Measurements from ENCODE around the gene WDR17.

WDR17 gene

DNA sequence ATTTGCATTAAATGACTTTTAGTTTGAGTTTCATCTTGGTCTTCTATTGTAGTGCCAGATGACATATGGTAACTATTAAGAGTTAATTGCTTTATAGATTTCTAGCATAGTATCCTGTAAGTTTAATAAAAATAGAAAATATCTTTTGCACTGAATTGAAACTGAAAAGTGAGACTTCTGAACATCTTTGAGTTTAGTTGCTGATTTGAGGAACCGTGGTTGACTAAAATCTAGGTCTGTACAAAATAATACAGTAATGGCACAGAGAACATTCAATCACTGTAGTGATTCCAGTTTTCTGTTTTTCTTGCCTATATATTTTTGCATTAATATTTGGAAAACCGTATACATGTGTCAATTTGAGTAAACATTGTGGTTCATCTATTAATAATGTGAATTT lies 69.0 kb downstream of the WDR17 start:
- no peak for DNase-seq
- H3K4ac ChIP-seq (ENCODE audit: low read depth in 1 of 2, low read length in 2 of 2), result no peak overlapping the region
- no peaks in the 10 kb centered on the region for H3K9me3 ChIP-seq (ENCODE audit: control insufficient read depth, low read length)
- H2AFZ ChIP-seq (ENCODE audit: low read depth, low read length), result no peak overlapping the region
- H3K4me3 ChIP-seq (ENCODE audit: insufficient read depth in 1 of 2, low read depth in 1 of 2, low read length in 2 of 2), result no peak overlapping the region
- H3K36me3 ChIP-seq (ENCODE audit: control insufficient read depth in 1 of 2, insufficient read depth in 2 of 2, low read depth in 1 of 2, low read length in 2 of 2), result no peaks in the 10 kb centered on the region
- no peak overlapping the region for H2AK5ac ChIP-seq (ENCODE audit: low read length, severe bottlenecking)
- H2BK5ac ChIP-seq (ENCODE audit: low read depth, low read length, poor library complexity, severe bottlenecking), result no peak overlapping the region
- H2BK120ac ChIP-seq (ENCODE audit: low read depth, low read length), result no peak overlapping the region
- H4K8ac ChIP-seq (ENCODE audit: low read length), result no peak overlapping the region
- H3K27me3 ChIP-seq (ENCODE audit: control insufficient read depth in 1 of 2, insufficient read depth in 1 of 2, low read length in 2 of 2), result no peaks in the 10 kb centered on the region
- no peak overlapping the region for H3K4me2 ChIP-seq (ENCODE audit: low read length, poor library complexity, severe bottlenecking)
- no peaks in the 10 kb centered on the region for H3K4me1 ChIP-seq (ENCODE audit: control insufficient read depth, insufficient read depth, low read depth, low read length)
- no peak overlapping the region for H3K23ac ChIP-seq (ENCODE audit: low read length in 2 of 2)
- no CpG with 5 or more reads among the region's 2 CpGs for WGBS
- no peaks in the 10 kb centered on the region for H3K79me1 ChIP-seq (replicated peaks; ENCODE audit: low read length, poor library complexity, severe bottlenecking)
- no peak overlapping the region for H3K18ac ChIP-seq (ENCODE audit: low read depth in 1 of 2, low read length in 2 of 2)
- H2BK15ac ChIP-seq (ENCODE audit: low read depth, poor library complexity, severe bottlenecking), result no peak overlapping the region
- H2BK12ac ChIP-seq (ENCODE audit: low read length in 2 of 2), result no peak overlapping the region
- H4K91ac ChIP-seq (ENCODE audit: low read length), result no peak overlapping the region
- no peak overlapping the region for H3K14ac ChIP-seq (ENCODE audit: low read length in 2 of 2)
- H3K27ac ChIP-seq (ENCODE audit: low read length, poor library complexity, severe bottlenecking), result no peak overlapping the region
- no peak overlapping the region for H3K9ac ChIP-seq (ENCODE audit: low read length)

DNA sequence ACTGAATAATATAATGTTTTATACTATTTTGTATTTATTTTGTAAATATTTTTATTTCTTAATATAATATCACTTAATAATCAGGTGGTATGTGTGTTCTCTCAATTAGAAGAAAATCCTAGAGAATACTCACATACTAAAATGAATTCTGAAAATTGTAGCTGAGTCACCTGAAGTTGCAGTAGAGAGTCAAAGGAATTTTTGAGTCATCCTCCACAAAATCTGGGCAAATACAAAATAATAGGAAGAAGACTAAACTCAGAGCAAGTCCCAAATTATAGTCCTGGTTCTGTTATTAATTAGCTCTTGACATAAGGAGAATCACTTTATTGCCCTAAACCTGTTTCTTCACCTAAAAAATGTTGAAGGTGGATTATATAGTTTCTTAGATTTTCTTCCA lies 72.0 kb downstream of the WDR17 start:
- H3K4me2 ChIP-seq (ENCODE audit: low read length, poor library complexity, severe bottlenecking), result no peak overlapping the region
- no peak overlapping the region for H3K18ac ChIP-seq (ENCODE audit: low read depth in 1 of 2, low read length in 2 of 2)
- H3K9ac ChIP-seq (ENCODE audit: low read length), result no peak overlapping the region
- DNase-seq, result no peak
- H3K23ac ChIP-seq (ENCODE audit: low read length in 2 of 2), result no peak overlapping the region
- H2AFZ ChIP-seq (ENCODE audit: low read depth, low read length), result no peak overlapping the region
- H3K36me3 ChIP-seq (ENCODE audit: control insufficient read depth in 1 of 2, insufficient read depth in 2 of 2, low read depth in 1 of 2, low read length in 2 of 2), result no peaks in the 10 kb centered on the region
- no peak overlapping the region for H4K8ac ChIP-seq (ENCODE audit: low read length)
- no peaks in the 10 kb centered on the region for H3K9me3 ChIP-seq (ENCODE audit: control insufficient read depth, low read length)
- H2BK5ac ChIP-seq (ENCODE audit: low read depth, low read length, poor library complexity, severe bottlenecking), result no peak overlapping the region
- no peak overlapping the region for H2BK12ac ChIP-seq (ENCODE audit: low read length in 2 of 2)
- H3K27me3 ChIP-seq (ENCODE audit: control insufficient read depth in 1 of 2, insufficient read depth in 1 of 2, low read length in 2 of 2), result no peaks in the 10 kb centered on the region
- H3K4me1 ChIP-seq (ENCODE audit: control insufficient read depth, insufficient read depth, low read depth, low read length), result no peaks in the 10 kb centered on the region
- H2BK120ac ChIP-seq (ENCODE audit: low read depth, low read length), result no peak overlapping the region
- no peak overlapping the region for H4K91ac ChIP-seq (ENCODE audit: low read length)
- no peak overlapping the region for H2AK5ac ChIP-seq (ENCODE audit: low read length, severe bottlenecking)
- H3K79me1 ChIP-seq (replicated peaks; ENCODE audit: low read length, poor library complexity, severe bottlenecking), result no peaks in the 10 kb centered on the region
- no peak overlapping the region for H3K4me3 ChIP-seq (ENCODE audit: insufficient read depth in 1 of 2, low read depth in 1 of 2, low read length in 2 of 2)
- H3K27ac ChIP-seq (ENCODE audit: low read length, poor library complexity, severe bottlenecking), result no peak overlapping the region
- H3K4ac ChIP-seq (ENCODE audit: low read depth in 1 of 2, low read length in 2 of 2), result no peak overlapping the region
- H2BK15ac ChIP-seq (ENCODE audit: low read depth, poor library complexity, severe bottlenecking), result no peak overlapping the region
- H3K14ac ChIP-seq (ENCODE audit: low read length in 2 of 2), result no peak overlapping the region

DNA sequence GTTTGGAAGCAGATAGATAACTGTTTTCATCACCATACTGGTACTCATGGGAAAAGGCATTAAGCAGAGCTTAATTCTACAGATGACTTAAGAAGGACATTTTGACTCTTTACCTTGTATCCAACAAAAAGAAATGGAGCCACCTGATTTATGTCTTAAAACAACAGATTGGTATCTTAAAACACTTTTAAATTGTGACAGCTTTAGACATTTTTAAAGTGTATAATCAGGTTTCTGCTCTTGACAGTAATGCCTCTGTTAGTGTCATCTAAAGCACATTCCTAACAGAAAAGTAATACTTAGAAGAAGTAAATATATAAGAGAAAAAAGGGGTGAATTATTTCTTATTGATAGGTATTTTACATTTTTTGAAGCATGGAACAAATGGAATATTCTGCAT lies 73.9 kb downstream of the WDR17 start:
- no peak overlapping the region for H3K4me2 ChIP-seq (ENCODE audit: low read length, poor library complexity, severe bottlenecking)
- H2BK120ac ChIP-seq (ENCODE audit: low read depth, low read length), result no peak overlapping the region
- no peaks in the 10 kb centered on the region for H3K27me3 ChIP-seq (ENCODE audit: control insufficient read depth in 1 of 2, insufficient read depth in 1 of 2, low read length in 2 of 2)
- no peak overlapping the region for H4K8ac ChIP-seq (ENCODE audit: low read length)
- no peak for DNase-seq
- no peak overlapping the region for H3K18ac ChIP-seq (ENCODE audit: low read depth in 1 of 2, low read length in 2 of 2)
- H3K36me3 ChIP-seq (ENCODE audit: control insufficient read depth in 1 of 2, insufficient read depth in 2 of 2, low read depth in 1 of 2, low read length in 2 of 2), result no peaks in the 10 kb centered on the region
- no peaks in the 10 kb centered on the region for H3K9me3 ChIP-seq (ENCODE audit: control insufficient read depth, low read length)
- no peak overlapping the region for H2BK12ac ChIP-seq (ENCODE audit: low read length in 2 of 2)
- H3K27ac ChIP-seq (ENCODE audit: low read length, poor library complexity, severe bottlenecking), result no peak overlapping the region
- H2BK5ac ChIP-seq (ENCODE audit: low read depth, low read length, poor library complexity, severe bottlenecking), result no peak overlapping the region
- H3K4me1 ChIP-seq (ENCODE audit: control insufficient read depth, insufficient read depth, low read depth, low read length), result no peaks in the 10 kb centered on the region
- no peak overlapping the region for H3K23ac ChIP-seq (ENCODE audit: low read length in 2 of 2)
- no peak overlapping the region for H3K4me3 ChIP-seq (ENCODE audit: insufficient read depth in 1 of 2, low read depth in 1 of 2, low read length in 2 of 2)
- H2AFZ ChIP-seq (ENCODE audit: low read depth, low read length), result no peak overlapping the region
- no peak overlapping the region for H2BK15ac ChIP-seq (ENCODE audit: low read depth, poor library complexity, severe bottlenecking)
- no peaks in the 10 kb centered on the region for H3K79me1 ChIP-seq (replicated peaks; ENCODE audit: low read length, poor library complexity, severe bottlenecking)
- no peak overlapping the region for H4K91ac ChIP-seq (ENCODE audit: low read length)
- no peak overlapping the region for H3K14ac ChIP-seq (ENCODE audit: low read length in 2 of 2)
- H3K4ac ChIP-seq (ENCODE audit: low read depth in 1 of 2, low read length in 2 of 2), result no peak overlapping the region
- no peak overlapping the region for H2AK5ac ChIP-seq (ENCODE audit: low read length, severe bottlenecking)
- no peak overlapping the region for H3K9ac ChIP-seq (ENCODE audit: low read length)

DNA sequence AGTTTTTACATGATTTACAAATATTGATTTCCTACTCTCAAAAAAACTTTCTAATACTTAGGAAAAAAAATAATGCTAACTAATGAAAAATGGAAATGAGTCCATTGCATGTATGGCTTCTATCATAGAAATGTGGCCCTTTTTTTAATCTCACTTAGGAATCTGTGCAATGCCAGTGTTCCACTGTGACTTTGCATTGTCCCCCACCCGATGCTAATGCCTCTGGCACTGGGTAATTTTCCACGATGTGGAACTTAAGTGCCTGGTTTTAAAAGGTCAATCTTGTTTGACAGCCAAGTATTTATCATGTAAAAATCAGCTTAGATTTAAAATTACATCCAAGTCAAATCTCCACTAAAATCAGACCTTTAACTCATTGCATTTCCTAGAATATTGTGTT lies 76.6 kb downstream of the WDR17 start:
- no peak overlapping the region for H3K4me2 ChIP-seq (ENCODE audit: low read length, poor library complexity, severe bottlenecking)
- WGBS, result 90% methylated on average over 2 of the region's 2 CpGs

More for the DNA sequence above, 76.6 kb downstream of the WDR17 start:
- Histone ChIP-seq H3K9ac (ENCODE audit: low read length) (no peak overlapping the region), H2BK15ac (ENCODE audit: low read depth, poor library complexity, severe bottlenecking) (no peak overlapping the region), H3K27ac (ENCODE audit: low read length, poor library complexity, severe bottlenecking) (no peak overlapping the region), H3K9me3 (ENCODE audit: control insufficient read depth, low read length) (no peaks in the 10 kb centered on the region), H3K14ac (ENCODE audit: low read length in 2 of 2) (no peak overlapping the region), H4K91ac (ENCODE audit: low read length) (no peak overlapping the region), H3K4me1 (ENCODE audit: control insufficient read depth, insufficient read depth, low read depth, low read length) (no peaks in the 10 kb centered on the region), H2BK5ac (ENCODE audit: low read depth, low read length, poor library complexity, severe bottlenecking) (no peak overlapping the region), H3K36me3 (ENCODE audit: control insufficient read depth in 1 of 2, insufficient read depth in 2 of 2, low read depth in 1 of 2, low read length in 2 of 2) (no peaks in the 10 kb centered on the region), H3K4ac (ENCODE audit: low read depth in 1 of 2, low read length in 2 of 2) (no peak overlapping the region), H2AFZ (ENCODE audit: low read depth, low read length) (no peak overlapping the region), H2BK120ac (ENCODE audit: low read depth, low read length) (no peak overlapping the region), H2AK5ac (ENCODE audit: low read length, severe bottlenecking) (no peak overlapping the region), H3K79me1 (replicated peaks; ENCODE audit: low read length, poor library complexity, severe bottlenecking) (no peaks in the 10 kb centered on the region), H3K18ac (ENCODE audit: low read depth in 1 of 2, low read length in 2 of 2) (no peak overlapping the region), H2BK12ac (ENCODE audit: low read length in 2 of 2) (no peak overlapping the region), H3K23ac (ENCODE audit: low read length in 2 of 2) (no peak overlapping the region), H3K4me3 (ENCODE audit: insufficient read depth in 1 of 2, low read depth in 1 of 2, low read length in 2 of 2) (no peak overlapping the region), H4K8ac (ENCODE audit: low read length) (no peak overlapping the region), H3K27me3 (ENCODE audit: control insufficient read depth in 1 of 2, insufficient read depth in 1 of 2, low read length in 2 of 2) (no peaks in the 10 kb centered on the region)
- DNase-seq, result no peak
